ENCODE measurements around the gene CHERP.

The CHERP gene

GRCh38 chr19:16585094-16585801 lies 43.0 kb upstream of the CHERP start:
- Histone ChIP-seq H3K36me3 (ENCODE audit: control insufficient read depth, insufficient read depth, low read length) (peaks cover 3% of the 10 kb centered on the region), H3K9me3 (ENCODE audit: control insufficient read depth, insufficient read depth, low read length) (no peaks in the 10 kb centered on the region), H3K27me3 (ENCODE audit: control insufficient read depth, insufficient read depth, low read length) (no peaks in the 10 kb centered on the region), H3K4me1 (ENCODE audit: control insufficient read depth, insufficient read depth, low read length) (peaks cover 37% of the 10 kb centered on the region), H3K4me3 (ENCODE audit: low read depth, low read length) (no peak overlapping the region), H3K9ac (ENCODE audit: low read depth, low read length) (no peak overlapping the region)

GRCh38 chr19:16584248-16585093 lies 42.2 kb upstream of the CHERP start:
- H3K4me1 ChIP-seq (ENCODE audit: control insufficient read depth, insufficient read depth, low read length): peaks cover 37% of the 10 kb centered on the region
- peak overlapping the region; percentile 45 for H3K4me3 ChIP-seq (ENCODE audit: low read depth, low read length)
- H3K9me3 ChIP-seq (ENCODE audit: control insufficient read depth, insufficient read depth, low read length): no peaks in the 10 kb centered on the region
- no peaks in the 10 kb centered on the region for H3K27me3 ChIP-seq (ENCODE audit: control insufficient read depth, insufficient read depth, low read length)
- H3K9ac ChIP-seq (ENCODE audit: low read depth, low read length): peak overlapping the region; percentile 1
- H3K36me3 ChIP-seq (ENCODE audit: control insufficient read depth, insufficient read depth, low read length): peaks cover 3% of the 10 kb centered on the region

- Histone ChIP-seq H3K9ac (ENCODE audit: low read depth, low read length) (no peak overlapping the region), H3K36me3 (ENCODE audit: control insufficient read depth, insufficient read depth, low read length) (peaks cover 8% of the 10 kb centered on the region), H3K4me1 (ENCODE audit: control insufficient read depth, insufficient read depth, low read length) (peaks cover 25% of the 10 kb centered on the region), H3K27me3 (ENCODE audit: control insufficient read depth, insufficient read depth, low read length) (no peaks in the 10 kb centered on the region), H3K9me3 (ENCODE audit: control insufficient read depth, insufficient read depth, low read length) (no peaks in the 10 kb centered on the region), H3K4me3 (ENCODE audit: low read depth, low read length) (no peak overlapping the region)
Observed at GRCh38 chr19:16582486-16583261, 40.4 kb upstream of the CHERP start.

GRCh38 chr19:16581971-16582343 lies 39.7 kb upstream of the CHERP start:
- peaks cover 18% of the 10 kb centered on the region for H3K4me1 ChIP-seq (ENCODE audit: control insufficient read depth, insufficient read depth, low read length)
- H3K4me3 ChIP-seq (ENCODE audit: low read depth, low read length): no peak overlapping the region

GRCh38 chr19:16581145-16581970 lies 39.1 kb upstream of the CHERP start:
- Histone ChIP-seq H3K36me3 (ENCODE audit: control insufficient read depth, insufficient read depth, low read length) (peaks cover 17% of the 10 kb centered on the region), H3K9me3 (ENCODE audit: control insufficient read depth, insufficient read depth, low read length) (no peaks in the 10 kb centered on the region), H3K27me3 (ENCODE audit: control insufficient read depth, insufficient read depth, low read length) (no peaks in the 10 kb centered on the region), H3K9ac (ENCODE audit: low read depth, low read length) (no peak overlapping the region), H3K4me1 (ENCODE audit: control insufficient read depth, insufficient read depth, low read length) (peaks cover 17% of the 10 kb centered on the region), H3K4me3 (ENCODE audit: low read depth, low read length) (no peak overlapping the region)

More at GRCh38 chr19:16581971-16582343, 39.7 kb upstream of the CHERP start:
- H3K27me3 ChIP-seq (ENCODE audit: control insufficient read depth, insufficient read depth, low read length): no peaks in the 10 kb centered on the region
- no peak overlapping the region for H3K9ac ChIP-seq (ENCODE audit: low read depth, low read length)
- peaks cover 11% of the 10 kb centered on the region for H3K36me3 ChIP-seq (ENCODE audit: control insufficient read depth, insufficient read depth, low read length)
- H3K9me3 ChIP-seq (ENCODE audit: control insufficient read depth, insufficient read depth, low read length): no peaks in the 10 kb centered on the region

- H3K36me3 ChIP-seq (ENCODE audit: control insufficient read depth, insufficient read depth, low read length): peaks cover 27% of the 10 kb centered on the region
- no peaks in the 10 kb centered on the region for H3K27me3 ChIP-seq (ENCODE audit: control insufficient read depth, insufficient read depth, low read length)
- H3K9me3 ChIP-seq (ENCODE audit: control insufficient read depth, insufficient read depth, low read length): no peaks in the 10 kb centered on the region
- H3K4me3 ChIP-seq (ENCODE audit: low read depth, low read length): no peak overlapping the region
- no peak overlapping the region for H3K9ac ChIP-seq (ENCODE audit: low read depth, low read length)
- H3K4me1 ChIP-seq (ENCODE audit: control insufficient read depth, insufficient read depth, low read length): peaks cover 7% of the 10 kb centered on the region
Observed at GRCh38 chr19:16579381-16579780, 37.1 kb upstream of the CHERP start.

- no peaks in the 10 kb centered on the region for H3K9me3 ChIP-seq (ENCODE audit: control insufficient read depth, insufficient read depth, low read length)
- peaks cover 30% of the 10 kb centered on the region for H3K36me3 ChIP-seq (ENCODE audit: control insufficient read depth, insufficient read depth, low read length)
- peaks cover 6% of the 10 kb centered on the region for H3K4me1 ChIP-seq (ENCODE audit: control insufficient read depth, insufficient read depth, low read length)
- no peak overlapping the region for H3K9ac ChIP-seq (ENCODE audit: low read depth, low read length)
- no peaks in the 10 kb centered on the region for H3K27me3 ChIP-seq (ENCODE audit: control insufficient read depth, insufficient read depth, low read length)
- H3K4me3 ChIP-seq (ENCODE audit: low read depth, low read length): no peak overlapping the region
Observed at GRCh38 chr19:16577531-16577985, 35.3 kb upstream of the CHERP start.

GRCh38 chr19:16576690-16577530 lies 34.7 kb upstream of the CHERP start:
- H3K36me3 ChIP-seq (ENCODE audit: control insufficient read depth, insufficient read depth, low read length): peaks cover 30% of the 10 kb centered on the region

GRCh38 chr19:16575861-16576689 lies 33.8 kb upstream of the CHERP start:
- H3K36me3 ChIP-seq (ENCODE audit: control insufficient read depth, insufficient read depth, low read length): peaks cover 30% of the 10 kb centered on the region
- no peak overlapping the region for H3K9ac ChIP-seq (ENCODE audit: low read depth, low read length)
- peaks cover 7% of the 10 kb centered on the region for H3K4me1 ChIP-seq (ENCODE audit: control insufficient read depth, insufficient read depth, low read length)
- H3K4me3 ChIP-seq (ENCODE audit: low read depth, low read length): no peak overlapping the region
- H3K9me3 ChIP-seq (ENCODE audit: control insufficient read depth, insufficient read depth, low read length): no peaks in the 10 kb centered on the region
- no peaks in the 10 kb centered on the region for H3K27me3 ChIP-seq (ENCODE audit: control insufficient read depth, insufficient read depth, low read length)

More at GRCh38 chr19:16576690-16577530, 34.7 kb upstream of the CHERP start:
- no peak overlapping the region for H3K9ac ChIP-seq (ENCODE audit: low read depth, low read length)
- no peaks in the 10 kb centered on the region for H3K27me3 ChIP-seq (ENCODE audit: control insufficient read depth, insufficient read depth, low read length)
- H3K4me3 ChIP-seq (ENCODE audit: low read depth, low read length): no peak overlapping the region
- H3K9me3 ChIP-seq (ENCODE audit: control insufficient read depth, insufficient read depth, low read length): no peaks in the 10 kb centered on the region
- peaks cover 6% of the 10 kb centered on the region for H3K4me1 ChIP-seq (ENCODE audit: control insufficient read depth, insufficient read depth, low read length)

- H3K27me3 ChIP-seq (ENCODE audit: control insufficient read depth, insufficient read depth, low read length): no peaks in the 10 kb centered on the region
- H3K4me1 ChIP-seq (ENCODE audit: control insufficient read depth, insufficient read depth, low read length): peaks cover 8% of the 10 kb centered on the region
- no peak overlapping the region for H3K4me3 ChIP-seq (ENCODE audit: low read depth, low read length)
- H3K9me3 ChIP-seq (ENCODE audit: control insufficient read depth, insufficient read depth, low read length): no peaks in the 10 kb centered on the region
- peaks cover 35% of the 10 kb centered on the region for H3K36me3 ChIP-seq (ENCODE audit: control insufficient read depth, insufficient read depth, low read length)
- no peak overlapping the region for H3K9ac ChIP-seq (ENCODE audit: low read depth, low read length)
Observed at GRCh38 chr19:16575282-16575681, 33.0 kb upstream of the CHERP start.

Measured in iPS-15b (cell line).